Keratinocyte (primary cell): ENCODE data around the gene FXYD5.

Experiments used
- EZH2 ChIP-seq: IDR thresholded peaks from one replicate; pipeline ENCODE4 v1.6.1; 2012; ENCODE audit warnings: inconsistent platforms, mild to moderate bottlenecking, low read length, moderate library complexity
- TF ChIP-seq, protein P1 (sequence below), 3 experiments: IDR thresholded peaks in 1 of 3; conservative IDR thresholded peaks in 1 of 3; optimal IDR thresholded peaks in 1 of 3; 2 replicates in 2 of 3; 3 replicates in 1 of 3; pipeline versions ENCODE3 to v1.5.1; 2011; ENCODE audit warnings: low read length in 3 of 3, mild to moderate bottlenecking in 3 of 3, moderate library complexity in 2 of 3, control low read depth in 1 of 3, inconsistent platforms in 1 of 3; ENCODE audit not compliant: insufficient read depth in 2 of 3; ENCODE audit errors: extremely low read depth in 1 of 3

DNA sequence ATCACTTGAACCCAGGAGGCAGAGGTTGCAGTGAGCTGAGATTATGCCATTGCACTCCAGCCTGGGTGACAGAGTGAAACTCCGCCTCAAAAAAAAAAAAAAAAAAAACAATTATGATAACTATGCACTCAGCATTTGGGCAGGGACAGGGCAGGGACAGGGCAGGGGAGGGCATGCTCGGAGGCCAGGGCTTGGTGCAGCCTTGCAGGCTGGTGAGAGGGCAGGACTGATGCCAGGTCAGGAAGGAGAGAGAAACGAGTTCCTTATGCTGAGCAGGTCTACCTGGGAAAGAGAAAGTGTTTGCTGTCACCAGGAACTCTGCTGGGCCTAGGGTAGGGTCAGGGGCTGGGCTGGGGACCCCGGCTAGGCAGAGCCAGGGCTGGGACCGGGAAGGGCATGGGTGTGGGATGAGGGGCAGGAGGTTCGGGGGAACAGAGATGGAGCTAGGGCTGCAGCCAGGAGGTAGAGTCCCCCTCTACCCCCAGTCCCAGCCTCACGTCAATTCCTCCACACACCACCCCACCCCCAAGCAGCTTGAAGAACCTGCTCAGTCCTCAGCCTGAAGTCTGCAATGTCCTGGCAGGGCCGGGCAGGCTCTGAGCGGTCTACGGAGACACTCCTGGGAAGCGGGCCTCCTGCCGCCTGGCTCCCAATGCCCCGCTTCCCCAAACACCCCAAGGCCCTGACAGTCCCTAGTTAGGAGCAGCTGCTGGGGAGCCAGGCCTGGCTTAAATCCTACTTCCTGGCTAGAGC lies 36.1 kb upstream of the FXYD5 start:
- no peak for TF ChIP-seq EZH2
- TF ChIP-seq, protein P1, sequence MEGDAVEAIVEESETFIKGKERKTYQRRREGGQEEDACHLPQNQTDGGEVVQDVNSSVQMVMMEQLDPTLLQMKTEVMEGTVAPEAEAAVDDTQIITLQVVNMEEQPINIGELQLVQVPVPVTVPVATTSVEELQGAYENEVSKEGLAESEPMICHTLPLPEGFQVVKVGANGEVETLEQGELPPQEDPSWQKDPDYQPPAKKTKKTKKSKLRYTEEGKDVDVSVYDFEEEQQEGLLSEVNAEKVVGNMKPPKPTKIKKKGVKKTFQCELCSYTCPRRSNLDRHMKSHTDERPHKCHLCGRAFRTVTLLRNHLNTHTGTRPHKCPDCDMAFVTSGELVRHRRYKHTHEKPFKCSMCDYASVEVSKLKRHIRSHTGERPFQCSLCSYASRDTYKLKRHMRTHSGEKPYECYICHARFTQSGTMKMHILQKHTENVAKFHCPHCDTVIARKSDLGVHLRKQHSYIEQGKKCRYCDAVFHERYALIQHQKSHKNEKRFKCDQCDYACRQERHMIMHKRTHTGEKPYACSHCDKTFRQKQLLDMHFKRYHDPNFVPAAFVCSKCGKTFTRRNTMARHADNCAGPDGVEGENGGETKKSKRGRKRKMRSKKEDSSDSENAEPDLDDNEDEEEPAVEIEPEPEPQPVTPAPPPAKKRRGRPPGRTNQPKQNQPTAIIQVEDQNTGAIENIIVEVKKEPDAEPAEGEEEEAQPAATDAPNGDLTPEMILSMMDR (optimal IDR thresholded peaks at IDR 0.05 in 1 of 3, IDR thresholded peaks at IDR 0.05 in 1 of 3, conservative IDR thresholded peaks at IDR 0.05 in 1 of 3; ENCODE audit: extremely low read depth in 1 of 3, insufficient read depth in 2 of 3, low read length in 3 of 3): no peak
